Measurements from ENCODE around the gene RTTN. TPM values are rescaled to one million over a fixed set of nuclear protein-coding genes. Genes with fewer than 3 reads are reported as not detected.

The RTTN gene
- total and polyA plus RNA-seq, 2 donors (not counting 3 experiments of a cell fraction or from before 2014, with no cell fraction given) = 3.1 to 17.4 TPM

- H2AFZ ChIP-seq (ENCODE audit: low read depth, low read length) = no peak overlapping the region
- CTCF ChIA-PET = interaction anchor here (1.0 kb wide), 1 partner anchor 17 kb away, joined by 3 read pairs; no protein-coding TSS in a partner anchor
- no peak overlapping the region for H3K9ac ChIP-seq (replicated peaks; ENCODE audit: extremely low read depth, insufficient read depth, low read length)
- no TSS peak for BruUV-seq (replicated peaks)
- H3K4me3 ChIP-seq (replicated peaks in 1 of 3; ENCODE audit: insufficient read depth in 1 of 3, low read depth in 1 of 3, low read length in 3 of 3) = no peak overlapping the region
- TF ChIP-seq JUN (IDR thresholded peaks at IDR 0.05; ENCODE audit: borderline replicate concordance, insufficient read depth, insufficient read length, low read depth) (no peak), EZH2 (IDR thresholded peaks at IDR 0.05; ENCODE audit: borderline replicate concordance, low read depth, low read length, severe bottlenecking) (no peak), POLR2AphosphoS5 (IDR thresholded peaks at IDR 0.05; ENCODE audit: insufficient read depth, low read depth, low read length) (no peak)
- H3K4me2 ChIP-seq (ENCODE audit: insufficient read depth, low read length) = no peak overlapping the region
- intact Hi-C loops (cut with micrococcal nuclease) = loop anchor here (5.0 kb wide), 1 partner anchor 1223 kb away; no protein-coding TSS in a partner anchor
- no peaks in the 10 kb centered on the region for H4K20me1 ChIP-seq (replicated peaks; ENCODE audit: control insufficient read depth, extremely low read depth, insufficient read depth, low read length)
- H3K9me1 ChIP-seq (replicated peaks; ENCODE audit: control insufficient read depth, extremely low read depth, insufficient read depth, low read length) = no peaks in the 10 kb centered on the region
- no peaks in the 10 kb centered on the region for H3K4me1 ChIP-seq (ENCODE audit: control insufficient read depth, extremely low read depth, insufficient read depth, low read length)
- H3K9me3 ChIP-seq (replicated peaks; ENCODE audit: control insufficient read depth, insufficient read depth, low read length) = no peaks in the 10 kb centered on the region
- no peaks in the 10 kb centered on the region for H3K36me3 ChIP-seq (ENCODE audit: control insufficient read depth in 2 of 2, extremely low read depth in 1 of 2, insufficient read depth in 2 of 2, low read length in 2 of 2)
- POLR2A ChIA-PET = no interaction called here
- FAIRE-seq (no peak), DNase-seq (ENCODE audit: low read depth, low spot score) (no peak)
- H3K79me2 ChIP-seq (ENCODE audit: control insufficient read depth, insufficient read depth, low read length) = no peaks in the 10 kb centered on the region
- H3K27me3 ChIP-seq (ENCODE audit: control insufficient read depth in 2 of 2, insufficient read depth in 2 of 2, low read length in 2 of 2) = no peaks in the 10 kb centered on the region
- no peak overlapping the region for H3K27ac ChIP-seq (ENCODE audit: insufficient read depth, low read depth, low read length)
- dilution Hi-C loops (cut with MboI; ENCODE audit: extremely low pct_ligation_motif_present, low sequenced_read_pairs) = no loop called here
Measured at GRCh38 chr18:70069965-70070364, 135.5 kb downstream of the RTTN start.

GRCh38 chr18:70069382-70069781 is 136.1 kb downstream of the RTTN start:
- no peak overlapping the region for H3K27ac ChIP-seq (ENCODE audit: insufficient read depth, low read depth, low read length)
- no peak overlapping the region for H2AFZ ChIP-seq (ENCODE audit: low read depth, low read length)
- DNase-seq (ENCODE audit: low read depth, low spot score) = no peak
- TF ChIP-seq EZH2 (IDR thresholded peaks at IDR 0.05; ENCODE audit: borderline replicate concordance, low read depth, low read length, severe bottlenecking) (no peak), POLR2AphosphoS5 (IDR thresholded peaks at IDR 0.05; ENCODE audit: insufficient read depth, low read depth, low read length) (no peak), JUN (IDR thresholded peaks at IDR 0.05; ENCODE audit: borderline replicate concordance, insufficient read depth, insufficient read length, low read depth) (no peak), MYC (IDR thresholded peaks at IDR 0.05; ENCODE audit: low read depth, low read length) (no peak), FOS (IDR thresholded peaks at IDR 0.05; ENCODE audit: borderline replicate concordance, insufficient read depth, low read length) (no peak), MAX (IDR thresholded peaks at IDR 0.05; ENCODE audit: insufficient read depth, insufficient read length) (no peak), CTCF (IDR thresholded peaks at IDR 0.05; ENCODE audit: extremely low read depth in 1 of 2, insufficient read depth in 1 of 2, low read depth in 1 of 2, low read length in 2 of 2) (no peak), POLR2A (IDR thresholded peaks at IDR 0.05; ENCODE audit: low read depth, low read length) (no peak), GATA2 (IDR thresholded peaks at IDR 0.05; ENCODE audit: insufficient read depth, insufficient read length, low read depth, low read length) (no peak)
- no peaks in the 10 kb centered on the region for H3K4me1 ChIP-seq (ENCODE audit: control insufficient read depth, extremely low read depth, insufficient read depth, low read length)
- no peaks in the 10 kb centered on the region for H3K9me1 ChIP-seq (replicated peaks; ENCODE audit: control insufficient read depth, extremely low read depth, insufficient read depth, low read length)
- no peaks in the 10 kb centered on the region for H3K79me2 ChIP-seq (ENCODE audit: control insufficient read depth, insufficient read depth, low read length)
- H3K36me3 ChIP-seq (ENCODE audit: control insufficient read depth in 2 of 2, extremely low read depth in 1 of 2, insufficient read depth in 2 of 2, low read length in 2 of 2) = no peaks in the 10 kb centered on the region
- no peaks in the 10 kb centered on the region for H3K9me3 ChIP-seq (replicated peaks; ENCODE audit: control insufficient read depth, insufficient read depth, low read length)
- intact Hi-C loops (cut with micrococcal nuclease) = no loop called here
- no peak for FAIRE-seq
- no peak overlapping the region for H3K4me2 ChIP-seq (ENCODE audit: insufficient read depth, low read length)
- dilution Hi-C loops (cut with MboI; ENCODE audit: extremely low pct_ligation_motif_present, low sequenced_read_pairs) = no loop called here
- no peak overlapping the region for H3K9ac ChIP-seq (replicated peaks; ENCODE audit: extremely low read depth, insufficient read depth, low read length)
- BruUV-seq (replicated peaks) = no TSS peak
- H3K4me3 ChIP-seq (replicated peaks in 1 of 3; ENCODE audit: insufficient read depth in 1 of 3, low read depth in 1 of 3, low read length in 3 of 3) = no peak overlapping the region
- H3K27me3 ChIP-seq (ENCODE audit: control insufficient read depth in 2 of 2, insufficient read depth in 2 of 2, low read length in 2 of 2) = no peaks in the 10 kb centered on the region
- POLR2A ChIA-PET = no interaction called here
- no peaks in the 10 kb centered on the region for H4K20me1 ChIP-seq (replicated peaks; ENCODE audit: control insufficient read depth, extremely low read depth, insufficient read depth, low read length)
- CTCF ChIA-PET = interaction anchor here (1.0 kb wide), 1 partner anchor 18 kb away, joined by 3 read pairs; no protein-coding TSS in a partner anchor
